NT2/D1 (cell line): ENCODE data around the gene DOCK3.

Experiments used
- SUZ12 ChIP-seq: IDR thresholded peaks from 2 replicates; pipeline ENCODE4 v1.6.1; 2011; ENCODE audit not compliant: insufficient read length, insufficient read depth; ENCODE audit errors: extremely low read depth
- YY1 ChIP-seq: IDR thresholded peaks from 2 replicates; pipeline ENCODE4 v1.6.1; 2011; ENCODE audit not compliant: insufficient read length, insufficient read depth

DNA sequence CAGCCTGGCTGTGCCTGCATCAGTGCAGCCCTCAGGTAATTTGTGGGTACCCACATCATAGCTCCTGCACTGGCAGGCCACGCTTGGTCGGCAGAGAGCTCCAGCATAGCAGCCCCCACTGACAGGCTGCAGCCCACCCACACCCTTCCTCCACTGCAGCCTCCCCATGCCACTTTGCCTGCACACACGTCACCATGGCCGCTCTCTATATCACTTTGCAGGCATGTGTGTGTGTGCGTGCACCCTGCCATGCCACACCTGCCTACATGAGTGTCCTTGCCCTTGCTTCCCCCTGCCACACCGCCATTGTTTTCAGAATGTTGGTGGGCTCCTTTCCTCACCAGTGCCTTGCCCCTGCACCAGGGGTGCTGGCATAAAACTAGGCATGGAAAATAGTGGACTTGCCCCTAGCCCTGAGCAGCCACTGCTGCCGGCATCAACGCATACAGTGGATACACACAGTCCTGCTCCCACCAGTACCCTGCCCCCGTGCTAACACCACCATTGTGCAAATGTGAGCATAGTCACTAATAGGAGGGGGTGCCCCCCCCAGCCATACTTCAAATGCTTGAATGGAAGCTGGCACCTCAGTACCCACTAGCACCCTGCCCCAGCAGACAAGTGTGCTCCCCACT, 431.6 kb downstream of the DOCK3 start:
- TF ChIP-seq SUZ12 (no peak), YY1 (no peak)
